ENCODE results near the gene TAS2R1.

GRCh38 chr5:9658706-9659105 is 28.6 kb upstream of the TAS2R1 start:
- TF ChIP-seq, protein P1, sequence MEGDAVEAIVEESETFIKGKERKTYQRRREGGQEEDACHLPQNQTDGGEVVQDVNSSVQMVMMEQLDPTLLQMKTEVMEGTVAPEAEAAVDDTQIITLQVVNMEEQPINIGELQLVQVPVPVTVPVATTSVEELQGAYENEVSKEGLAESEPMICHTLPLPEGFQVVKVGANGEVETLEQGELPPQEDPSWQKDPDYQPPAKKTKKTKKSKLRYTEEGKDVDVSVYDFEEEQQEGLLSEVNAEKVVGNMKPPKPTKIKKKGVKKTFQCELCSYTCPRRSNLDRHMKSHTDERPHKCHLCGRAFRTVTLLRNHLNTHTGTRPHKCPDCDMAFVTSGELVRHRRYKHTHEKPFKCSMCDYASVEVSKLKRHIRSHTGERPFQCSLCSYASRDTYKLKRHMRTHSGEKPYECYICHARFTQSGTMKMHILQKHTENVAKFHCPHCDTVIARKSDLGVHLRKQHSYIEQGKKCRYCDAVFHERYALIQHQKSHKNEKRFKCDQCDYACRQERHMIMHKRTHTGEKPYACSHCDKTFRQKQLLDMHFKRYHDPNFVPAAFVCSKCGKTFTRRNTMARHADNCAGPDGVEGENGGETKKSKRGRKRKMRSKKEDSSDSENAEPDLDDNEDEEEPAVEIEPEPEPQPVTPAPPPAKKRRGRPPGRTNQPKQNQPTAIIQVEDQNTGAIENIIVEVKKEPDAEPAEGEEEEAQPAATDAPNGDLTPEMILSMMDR (IDR thresholded peaks at IDR 0.05; ENCODE audit: low read length), result no peak
- no peak for TF ChIP-seq EZH2phosphoT487 (IDR thresholded peaks at IDR 0.05; ENCODE audit: low read length)

All from MM.1S (cell line).